Trophoblast cell (in vitro differentiated cells and primary cell): Measurements from ENCODE around the gene CGNL1.

Experiments
- DNase-seq, 2 donors: peaks; one replicate each; pipeline ENCODE4 v3.0.0-alpha.2; 2016
- H2AFZ ChIP-seq: 2 replicates; pipeline ENCODE4 v1.6.1; 2013; ENCODE audit warnings: low read length, moderate library complexity, mild to moderate bottlenecking; ENCODE audit not compliant: insufficient read depth, poor library complexity
- H2AK5ac ChIP-seq: 2 replicates; pipeline ENCODE4 v1.6.1; 2013; ENCODE audit warnings: mild to moderate bottlenecking, low read length
- H2BK120ac ChIP-seq: 2 replicates; pipeline ENCODE4 v1.6.1; 2013; ENCODE audit warnings: low read length, mild to moderate bottlenecking, moderate library complexity; ENCODE audit not compliant: insufficient read depth, poor library complexity
- H2BK12ac ChIP-seq: 2 replicates; pipeline ENCODE4 v1.6.1; 2013; ENCODE audit warnings: mild to moderate bottlenecking, low read length, moderate library complexity
- H2BK5ac ChIP-seq: 2 replicates; pipeline ENCODE4 v1.6.1; 2013; ENCODE audit warnings: low read length, low read depth, moderate library complexity, mild to moderate bottlenecking; ENCODE audit not compliant: poor library complexity
- H3K14ac ChIP-seq: 2 replicates; pipeline ENCODE4 v1.6.1; 2013; ENCODE audit warnings: mild to moderate bottlenecking, low read length
- H3K18ac ChIP-seq: 2 replicates; pipeline ENCODE4 v1.6.1; 2013; ENCODE audit warnings: mild to moderate bottlenecking, low read length
- H3K23ac ChIP-seq: 2 replicates; pipeline ENCODE4 v1.6.1; 2013; ENCODE audit warnings: low read length
- H3K27ac ChIP-seq: 2 replicates; pipeline ENCODE4 v1.5.1; 2013; ENCODE audit warnings: low read depth, mild to moderate bottlenecking, inconsistent platforms, low read length, moderate library complexity
- H3K27me3 ChIP-seq: 2 replicates; pipeline ENCODE4 v1.6.1; 2013; ENCODE audit warnings: inconsistent platforms, mild to moderate bottlenecking, low read length, moderate library complexity; ENCODE audit not compliant: insufficient read depth
- H3K36me3 ChIP-seq, 2 experiments: 1 replicate in 1 of 2; 2 replicates in 1 of 2; pipeline ENCODE4 v1.6.1; 2013; ENCODE audit warnings: low read length in 2 of 2, mild to moderate bottlenecking in 2 of 2, moderate library complexity in 1 of 2; ENCODE audit not compliant: insufficient read depth in 2 of 2, control insufficient read depth in 1 of 2
- H3K4ac ChIP-seq: 2 replicates; pipeline ENCODE4 v1.6.1; 2013; ENCODE audit warnings: low read depth, mild to moderate bottlenecking, low read length, moderate library complexity
- H3K4me1 ChIP-seq, 2 experiments: 1 replicate in 1 of 2; 2 replicates in 1 of 2; pipeline ENCODE4 v1.6.1; 2013; ENCODE audit warnings: low read length in 2 of 2, mild to moderate bottlenecking in 2 of 2, moderate library complexity in 1 of 2; ENCODE audit not compliant: insufficient read depth in 2 of 2, control insufficient read depth in 1 of 2
- H3K4me2 ChIP-seq: 2 replicates; pipeline ENCODE4 v1.6.1; 2013; ENCODE audit warnings: inconsistent platforms, mild to moderate bottlenecking, low read length, moderate library complexity
- H3K4me3 ChIP-seq: 2 replicates; pipeline ENCODE4 v1.5.1; 2013; ENCODE audit warnings: mild to moderate bottlenecking, low read depth, low read length, inconsistent platforms
- H3K79me1 ChIP-seq: one replicate; pipeline ENCODE4 v1.6.1; 2013; ENCODE audit warnings: low read length
- H3K79me2 ChIP-seq: 2 replicates; pipeline ENCODE4 v1.6.1; 2013; ENCODE audit warnings: low read length, mild to moderate bottlenecking; ENCODE audit not compliant: control insufficient read depth, insufficient read depth, poor library complexity
- H3K9ac ChIP-seq: 2 replicates; pipeline ENCODE4 v1.6.1; 2013; ENCODE audit warnings: mild to moderate bottlenecking, low read length
- H3K9me3 ChIP-seq: 2 replicates; pipeline ENCODE4 v1.6.1; 2013; ENCODE audit warnings: low read depth, mild to moderate bottlenecking, control low read depth, inconsistent platforms, low read length; ENCODE audit not compliant: insufficient read depth
- H4K12ac ChIP-seq: 2 replicates; pipeline ENCODE4 v1.6.1; 2013; ENCODE audit warnings: low read depth, mild to moderate bottlenecking, low read length, moderate library complexity
- H4K8ac ChIP-seq: 2 replicates; pipeline ENCODE4 v1.6.1; 2013; ENCODE audit warnings: low read depth, mild to moderate bottlenecking, low read length, moderate library complexity
- H4K91ac ChIP-seq: one replicate; pipeline ENCODE4 v1.6.1; 2013; ENCODE audit warnings: low read depth, mild to moderate bottlenecking, low read length, moderate library complexity
- WGBS: extraction: QIAGEN DNeasy Blood & Tissue Kit; methylation state at CpG from one replicate; pipeline ENCODE4 v1.1.7; 2013; ENCODE audit warnings: missing lambda C conversion rate; ENCODE audit not compliant: insufficient read length, insufficient coverage; ENCODE audit errors: extremely low coverage; 5-methylcytosine and 5-hydroxymethylcytosine counted together

Gene CGNL1

GRCh38 chr15:57551715-57552677 lies 175.7 kb downstream of the CGNL1 start:
- peak; percentile 80 to 91 for DNase-seq
- H3K36me3 ChIP-seq, result peaks cover 8% of the 10 kb centered on the region in 2 experiments

DNA sequence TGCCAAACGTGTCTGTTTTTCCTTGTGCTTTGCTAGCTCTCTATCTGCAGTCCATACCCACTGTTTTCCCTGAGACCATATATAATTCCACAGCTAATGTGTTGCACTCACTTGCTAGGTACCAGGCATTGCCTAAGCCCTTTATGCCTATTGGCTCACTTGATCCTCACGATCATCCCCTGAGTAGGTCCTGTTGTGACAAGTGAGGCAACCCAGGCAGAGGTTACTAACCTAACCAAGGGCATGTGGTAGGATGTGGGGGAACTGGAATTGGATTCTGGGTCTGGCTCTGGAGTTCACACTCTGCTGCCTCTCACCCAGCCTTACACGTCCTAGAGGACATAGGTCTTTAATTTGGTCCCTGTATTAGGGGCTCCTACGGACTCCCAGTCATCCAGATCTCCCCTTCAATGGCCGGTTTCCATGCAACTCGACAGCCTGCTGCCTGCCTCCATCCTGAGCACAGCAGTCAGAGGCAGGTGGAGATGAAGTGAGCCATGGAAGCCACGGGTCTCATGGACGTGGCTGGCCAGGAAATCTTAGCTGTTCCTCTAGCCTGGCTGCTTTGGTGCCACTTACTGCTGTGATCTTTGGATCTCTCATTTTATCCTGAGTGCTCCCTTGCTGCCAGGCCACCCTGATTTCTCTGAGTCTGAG lies 176.5 kb downstream of the CGNL1 start:
- H3K4me2 ChIP-seq, result no peak overlapping the region
- H3K4me1 ChIP-seq, result peaks cover 37 to 47% of the 10 kb centered on the region in 2 experiments
- H4K91ac ChIP-seq, result peak overlapping the region; percentile 41
- H3K4me3 ChIP-seq, result no peak overlapping the region
- H3K4ac ChIP-seq, result peak overlapping the region; percentile 8
- H4K8ac ChIP-seq, result no peak overlapping the region
- H3K14ac ChIP-seq, result peak overlapping the region; percentile 32
- peaks cover 1% of the 10 kb centered on the region for H3K79me2 ChIP-seq
- H3K23ac ChIP-seq, result no peak overlapping the region
- peak overlapping the region; percentile 61 for H2AK5ac ChIP-seq
- no peak for DNase-seq
- no peak overlapping the region for H2AFZ ChIP-seq
- no peaks in the 10 kb centered on the region for H3K27me3 ChIP-seq
- peak overlapping the region; percentile 28 for H2BK12ac ChIP-seq
- no peak overlapping the region for H3K9ac ChIP-seq
- no peak overlapping the region for H4K12ac ChIP-seq
- H3K18ac ChIP-seq, result peak overlapping the region; percentile 31
- peaks cover 18% of the 10 kb centered on the region for H3K79me1 ChIP-seq
- peaks cover 3% of the 10 kb centered on the region in 2 experiments for H3K36me3 ChIP-seq
- H3K9me3 ChIP-seq, result peaks cover 2% of the 10 kb centered on the region
- peak overlapping the region; percentile 19 for H2BK120ac ChIP-seq
- WGBS, result no CpG with 5 or more reads among the region's 8 CpGs
- peak overlapping the region; percentile 7 for H2BK5ac ChIP-seq
- no peak overlapping the region for H3K27ac ChIP-seq

More at GRCh38 chr15:57551715-57552677, 175.7 kb downstream of the CGNL1 start:
- peaks cover 1% of the 10 kb centered on the region for H3K79me2 ChIP-seq
- peak overlapping the region; percentile 40 for H2BK120ac ChIP-seq
- no peak overlapping the region for H3K9ac ChIP-seq
- peaks cover 18% of the 10 kb centered on the region for H3K79me1 ChIP-seq
- no peak overlapping the region for H3K4me3 ChIP-seq
- H4K91ac ChIP-seq, result peak overlapping the region; percentile 64
- H3K18ac ChIP-seq, result peak overlapping the region; percentile 7
- H3K14ac ChIP-seq, result peak overlapping the region; percentile 68
- H4K12ac ChIP-seq, result no peak overlapping the region
- H3K23ac ChIP-seq, result no peak overlapping the region
- peaks cover 2% of the 10 kb centered on the region for H3K9me3 ChIP-seq
- peak overlapping the region; percentile 80 for H2BK12ac ChIP-seq
- H3K4me2 ChIP-seq, result peak overlapping the region; percentile 47
- no CpG with 5 or more reads among the region's 16 CpGs for WGBS
- no peak overlapping the region for H3K4ac ChIP-seq
- H3K27me3 ChIP-seq, result no peaks in the 10 kb centered on the region
- peaks cover 37 to 47% of the 10 kb centered on the region in 2 experiments for H3K4me1 ChIP-seq
- peak overlapping the region; percentile 32 for H2BK5ac ChIP-seq
- H2AK5ac ChIP-seq, result peak overlapping the region; percentile 16
- H3K27ac ChIP-seq, result peak overlapping the region; percentile 89
- peak overlapping the region; percentile 42 for H4K8ac ChIP-seq
- no peak overlapping the region for H2AFZ ChIP-seq

DNA sequence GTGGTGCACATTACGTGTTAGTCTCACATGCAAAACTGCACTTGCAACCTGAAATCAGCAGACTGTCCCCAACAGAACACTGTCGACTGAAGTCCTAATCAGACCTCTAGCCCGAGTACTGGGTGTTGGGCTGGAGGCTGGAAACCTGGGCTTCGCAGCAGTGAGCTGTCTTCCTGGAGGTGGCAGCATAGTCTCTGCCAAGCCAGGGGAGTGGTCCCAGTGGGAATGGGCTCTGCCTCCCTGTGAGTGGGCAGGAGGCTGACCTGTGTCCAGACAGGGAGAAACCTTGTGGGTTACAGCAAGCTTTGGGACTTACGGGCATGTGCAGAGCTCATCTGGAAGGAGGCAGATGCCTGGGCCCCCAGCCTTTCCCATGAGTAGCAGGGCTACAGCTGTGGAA lies 177.2 kb downstream of the CGNL1 start:
- no peak overlapping the region for H3K27ac ChIP-seq

GRCh38 chr15:57554063-57554811 lies 177.9 kb downstream of the CGNL1 start:
- peak overlapping the region; percentile 4 for H2AK5ac ChIP-seq
- H3K27me3 ChIP-seq, result no peaks in the 10 kb centered on the region
- no peak overlapping the region for H3K4ac ChIP-seq
- DNase-seq, result peak; percentile 59 to 78
- no peak overlapping the region for H3K4me3 ChIP-seq
- no peak overlapping the region for H3K18ac ChIP-seq
- no peak overlapping the region for H2BK5ac ChIP-seq
- peak overlapping the region; percentile 16 for H4K91ac ChIP-seq
- no peak overlapping the region for H3K9ac ChIP-seq
- H3K36me3 ChIP-seq, result peaks cover 0 to 3% of the 10 kb centered on the region in 2 experiments
- H3K23ac ChIP-seq, result no peak overlapping the region
- H3K9me3 ChIP-seq, result no peaks in the 10 kb centered on the region
- H3K79me2 ChIP-seq, result peaks cover 1% of the 10 kb centered on the region
- H3K79me1 ChIP-seq, result peaks cover 18% of the 10 kb centered on the region
- H4K8ac ChIP-seq, result no peak overlapping the region
- WGBS, result no CpG with 5 or more reads among the region's 10 CpGs
- no peak overlapping the region for H2AFZ ChIP-seq
- peaks cover 29 to 37% of the 10 kb centered on the region in 2 experiments for H3K4me1 ChIP-seq
- H3K14ac ChIP-seq, result no peak overlapping the region
- H2BK12ac ChIP-seq, result no peak overlapping the region
- no peak overlapping the region for H3K27ac ChIP-seq
- H4K12ac ChIP-seq, result no peak overlapping the region
- H2BK120ac ChIP-seq, result no peak overlapping the region
- no peak overlapping the region for H3K4me2 ChIP-seq

More for the DNA sequence above, 177.2 kb downstream of the CGNL1 start:
- Histone ChIP-seq H3K4me2 (no peak overlapping the region), H3K79me1 (peaks cover 18% of the 10 kb centered on the region), H3K23ac (no peak overlapping the region), H3K79me2 (peaks cover 1% of the 10 kb centered on the region), H4K91ac (no peak overlapping the region), H3K9ac (no peak overlapping the region), H4K8ac (no peak overlapping the region), H3K14ac (peak overlapping the region; percentile 12), H3K36me3 (peaks cover 3% of the 10 kb centered on the region in 2 experiments), H3K4me1 (peaks cover 36 to 44% of the 10 kb centered on the region in 2 experiments), H3K27me3 (no peaks in the 10 kb centered on the region), H2BK5ac (no peak overlapping the region), H2BK12ac (peak overlapping the region; percentile 81), H3K9me3 (peaks cover 2% of the 10 kb centered on the region), H2BK120ac (no peak overlapping the region), H4K12ac (no peak overlapping the region), H3K18ac (no peak overlapping the region), H3K4me3 (no peak overlapping the region), H2AK5ac (peak overlapping the region; percentile 4), H3K4ac (no peak overlapping the region), H2AFZ (no peak overlapping the region)
- WGBS, result no CpG with 5 or more reads among the region's 5 CpGs
- DNase-seq, result no peak
